ENCODE measurements around the gene SERPINA12.

The SERPINA12 gene

GRCh38 chr14:94460631-94461416 lies 48.4 kb downstream of the SERPINA12 start:
- H3K9ac ChIP-seq (ENCODE audit: low read depth, low read length): no peak overlapping the region
- no peak overlapping the region for H3K4me3 ChIP-seq (ENCODE audit: low read length)
- H3K9me3 ChIP-seq (ENCODE audit: insufficient read depth, low read depth, low read length): no peaks in the 10 kb centered on the region; the same call in 1 of the 2 replicates
- H3K4me1 ChIP-seq (ENCODE audit: insufficient read depth, low read length): no peaks in the 10 kb centered on the region
- no peak overlapping the region for H3K27ac ChIP-seq (ENCODE audit: low read length)
- H3K36me3 ChIP-seq (ENCODE audit: insufficient read depth, low read depth, low read length): no peaks in the 10 kb centered on the region
- H3K27me3 ChIP-seq (ENCODE audit: insufficient read depth, low read length): no peaks in the 10 kb centered on the region

GRCh38 chr14:94458558-94459205 lies 50.6 kb downstream of the SERPINA12 start:
- Histone ChIP-seq H3K36me3 (ENCODE audit: insufficient read depth, low read depth, low read length) (no peaks in the 10 kb centered on the region), H3K4me1 (ENCODE audit: insufficient read depth, low read length) (no peaks in the 10 kb centered on the region), H3K9me3 (ENCODE audit: insufficient read depth, low read depth, low read length) (no peaks in the 10 kb centered on the region), H3K27ac (ENCODE audit: low read length) (no peak overlapping the region), H3K9ac (ENCODE audit: low read depth, low read length) (no peak overlapping the region), H3K4me3 (ENCODE audit: low read length) (no peak overlapping the region), H3K27me3 (ENCODE audit: insufficient read depth, low read length) (no peaks in the 10 kb centered on the region)

GRCh38 chr14:94458096-94458495 lies 51.2 kb downstream of the SERPINA12 start:
- Histone ChIP-seq H3K9ac (ENCODE audit: low read depth, low read length) (no peak overlapping the region), H3K36me3 (ENCODE audit: insufficient read depth, low read depth, low read length) (no peaks in the 10 kb centered on the region), H3K4me1 (ENCODE audit: insufficient read depth, low read length) (no peaks in the 10 kb centered on the region), H3K27ac (ENCODE audit: low read length) (no peak overlapping the region), H3K4me3 (ENCODE audit: low read length) (no peak overlapping the region), H3K9me3 (ENCODE audit: insufficient read depth, low read depth, low read length) (no peaks in the 10 kb centered on the region), H3K27me3 (ENCODE audit: insufficient read depth, low read length) (no peaks in the 10 kb centered on the region)

DNA sequence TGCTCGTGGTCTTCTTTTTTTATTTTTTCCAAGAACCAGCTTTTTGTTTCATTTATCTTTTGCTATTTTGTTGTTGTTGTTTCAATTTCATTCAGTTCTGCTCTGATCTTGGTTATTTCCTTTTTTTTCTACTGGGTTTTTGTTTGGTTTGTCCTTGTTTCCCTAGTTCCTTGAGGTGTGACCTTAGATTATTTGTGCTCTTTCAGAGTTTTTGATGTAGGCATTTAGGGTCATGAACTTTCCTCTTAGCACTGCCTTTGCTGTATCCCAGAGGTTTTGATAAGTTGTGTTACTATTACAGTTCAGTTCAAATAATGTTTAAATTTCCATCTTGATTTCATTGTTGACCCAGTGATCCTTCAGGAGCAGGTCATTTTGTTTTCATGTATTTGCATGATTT lies 53.3 kb downstream of the SERPINA12 start:
- no peaks in the 10 kb centered on the region for H3K9me3 ChIP-seq (ENCODE audit: insufficient read depth, low read depth, low read length)
- H3K4me1 ChIP-seq (ENCODE audit: insufficient read depth, low read length): peaks cover 14% of the 10 kb centered on the region
- H3K9ac ChIP-seq (ENCODE audit: low read depth, low read length): no peak overlapping the region
- H3K4me3 ChIP-seq (ENCODE audit: low read length): no peak overlapping the region
- H3K27me3 ChIP-seq (ENCODE audit: insufficient read depth, low read length): no peaks in the 10 kb centered on the region
- no peak overlapping the region for H3K27ac ChIP-seq (ENCODE audit: low read length)
- no peaks in the 10 kb centered on the region for H3K36me3 ChIP-seq (ENCODE audit: insufficient read depth, low read depth, low read length)

DNA sequence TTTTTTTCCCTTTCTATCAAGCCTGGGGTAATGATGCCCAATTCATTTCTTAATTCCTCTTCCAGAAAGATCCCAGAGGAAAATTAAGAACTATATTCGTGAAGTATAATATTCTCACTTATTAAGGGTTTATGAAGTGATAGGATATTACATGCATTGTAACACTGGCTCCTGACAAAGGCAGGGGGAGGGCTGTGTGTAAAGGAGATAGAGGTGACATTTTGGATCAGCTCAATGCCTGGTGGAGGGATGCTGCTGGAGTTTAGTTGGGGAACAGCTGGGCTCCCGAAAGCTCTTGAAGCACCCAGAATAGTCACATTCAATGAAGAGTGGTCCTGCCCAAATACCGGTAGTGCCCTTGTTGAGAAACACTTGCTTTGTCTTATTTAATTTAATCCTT lies 57.4 kb downstream of the SERPINA12 start:
- peak overlapping the region; percentile 36 for H3K27ac ChIP-seq (ENCODE audit: low read length)
- H3K27me3 ChIP-seq (ENCODE audit: insufficient read depth, low read length): no peaks in the 10 kb centered on the region
- peaks cover 24% of the 10 kb centered on the region for H3K4me1 ChIP-seq (ENCODE audit: insufficient read depth, low read length)
- no peaks in the 10 kb centered on the region for H3K9me3 ChIP-seq (ENCODE audit: insufficient read depth, low read depth, low read length)
- peak overlapping the region; percentile 3; the same call in 1 of the 2 replicates for H3K9ac ChIP-seq (ENCODE audit: low read depth, low read length)
- H3K36me3 ChIP-seq (ENCODE audit: insufficient read depth, low read depth, low read length): no peaks in the 10 kb centered on the region
- H3K4me3 ChIP-seq (ENCODE audit: low read length): peak overlapping the region; percentile 39

DNA sequence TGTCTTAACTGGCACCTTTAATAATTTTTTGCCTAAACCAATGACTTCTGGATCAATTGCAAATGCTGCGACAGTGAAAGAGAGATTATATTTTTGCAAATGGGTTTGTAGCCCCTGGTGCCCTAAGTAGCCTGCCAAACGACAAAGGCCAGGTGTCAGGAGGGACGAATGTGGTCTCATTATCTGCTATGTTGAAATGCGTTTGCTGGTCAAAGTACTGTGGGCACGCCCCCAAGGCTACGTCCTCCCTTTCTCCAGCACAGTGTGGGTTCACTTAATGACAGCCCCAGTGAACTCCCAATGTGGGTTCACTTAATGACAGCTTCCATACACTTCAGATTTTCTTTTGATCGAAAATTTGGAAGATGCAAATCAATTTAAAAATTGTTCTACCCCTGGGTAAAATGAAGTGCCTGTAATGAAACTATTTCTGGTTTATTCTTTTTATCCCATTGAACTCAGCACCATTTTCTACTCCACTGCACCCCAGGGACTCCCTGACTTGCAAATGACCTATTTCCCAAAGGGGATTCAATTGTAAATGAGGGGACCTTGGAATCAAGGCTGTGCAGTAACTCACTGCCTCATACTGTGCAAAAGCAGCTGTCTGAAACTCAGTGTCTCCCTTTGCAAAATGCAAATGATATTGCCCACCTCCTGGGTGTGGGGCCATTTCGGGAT lies 58.0 kb downstream of the SERPINA12 start:
- Histone ChIP-seq H3K27ac (ENCODE audit: low read length) (peak overlapping the region; percentile 55), H3K36me3 (ENCODE audit: insufficient read depth, low read depth, low read length) (no peaks in the 10 kb centered on the region), H3K9me3 (ENCODE audit: insufficient read depth, low read depth, low read length) (no peaks in the 10 kb centered on the region), H3K4me3 (ENCODE audit: low read length) (peak overlapping the region; percentile 39), H3K9ac (ENCODE audit: low read depth, low read length) (peak overlapping the region; percentile 31; the same call in 1 of the 2 replicates), H3K27me3 (ENCODE audit: insufficient read depth, low read length) (no peaks in the 10 kb centered on the region), H3K4me1 (ENCODE audit: insufficient read depth, low read length) (peaks cover 24% of the 10 kb centered on the region)

GRCh38 chr14:94450722-94451090 lies 58.6 kb downstream of the SERPINA12 start:
- no peaks in the 10 kb centered on the region for H3K9me3 ChIP-seq (ENCODE audit: insufficient read depth, low read depth, low read length)
- H3K9ac ChIP-seq (ENCODE audit: low read depth, low read length): peak overlapping the region; percentile 31; the same call in 1 of the 2 replicates
- H3K27me3 ChIP-seq (ENCODE audit: insufficient read depth, low read length): no peaks in the 10 kb centered on the region
- H3K4me3 ChIP-seq (ENCODE audit: low read length): peak overlapping the region; percentile 39
- H3K36me3 ChIP-seq (ENCODE audit: insufficient read depth, low read depth, low read length): no peaks in the 10 kb centered on the region
- H3K4me1 ChIP-seq (ENCODE audit: insufficient read depth, low read length): peaks cover 24% of the 10 kb centered on the region
- peak overlapping the region; percentile 55 for H3K27ac ChIP-seq (ENCODE audit: low read length)

DNA sequence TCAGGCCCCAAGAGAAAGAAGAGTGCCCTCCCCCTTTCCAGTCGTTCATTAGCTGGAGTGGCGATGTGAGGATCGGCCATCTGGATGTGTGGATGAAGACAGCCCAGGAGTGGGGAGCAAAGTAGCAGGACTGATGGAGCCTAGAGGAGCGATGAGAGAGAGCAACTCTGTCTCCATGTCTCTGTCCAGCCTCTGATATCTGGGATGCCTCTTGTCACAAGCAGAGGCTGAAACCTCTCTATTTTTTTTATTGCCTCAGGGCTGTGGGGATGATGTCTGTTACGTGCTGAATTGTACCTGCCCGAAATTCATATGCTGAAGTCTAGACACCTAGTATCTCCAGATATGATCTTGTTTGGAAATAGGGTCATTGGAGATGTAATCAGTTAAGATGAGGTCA lies 59.3 kb downstream of the SERPINA12 start:
- H3K27me3 ChIP-seq (ENCODE audit: insufficient read depth, low read length): no peaks in the 10 kb centered on the region
- no peaks in the 10 kb centered on the region for H3K9me3 ChIP-seq (ENCODE audit: insufficient read depth, low read depth, low read length)
- H3K4me1 ChIP-seq (ENCODE audit: insufficient read depth, low read length): peaks cover 24% of the 10 kb centered on the region
- no peaks in the 10 kb centered on the region for H3K36me3 ChIP-seq (ENCODE audit: insufficient read depth, low read depth, low read length)
- no peak overlapping the region for H3K4me3 ChIP-seq (ENCODE audit: low read length)
- no peak overlapping the region for H3K9ac ChIP-seq (ENCODE audit: low read depth, low read length)
- peak overlapping the region; percentile 55 for H3K27ac ChIP-seq (ENCODE audit: low read length)

DNA sequence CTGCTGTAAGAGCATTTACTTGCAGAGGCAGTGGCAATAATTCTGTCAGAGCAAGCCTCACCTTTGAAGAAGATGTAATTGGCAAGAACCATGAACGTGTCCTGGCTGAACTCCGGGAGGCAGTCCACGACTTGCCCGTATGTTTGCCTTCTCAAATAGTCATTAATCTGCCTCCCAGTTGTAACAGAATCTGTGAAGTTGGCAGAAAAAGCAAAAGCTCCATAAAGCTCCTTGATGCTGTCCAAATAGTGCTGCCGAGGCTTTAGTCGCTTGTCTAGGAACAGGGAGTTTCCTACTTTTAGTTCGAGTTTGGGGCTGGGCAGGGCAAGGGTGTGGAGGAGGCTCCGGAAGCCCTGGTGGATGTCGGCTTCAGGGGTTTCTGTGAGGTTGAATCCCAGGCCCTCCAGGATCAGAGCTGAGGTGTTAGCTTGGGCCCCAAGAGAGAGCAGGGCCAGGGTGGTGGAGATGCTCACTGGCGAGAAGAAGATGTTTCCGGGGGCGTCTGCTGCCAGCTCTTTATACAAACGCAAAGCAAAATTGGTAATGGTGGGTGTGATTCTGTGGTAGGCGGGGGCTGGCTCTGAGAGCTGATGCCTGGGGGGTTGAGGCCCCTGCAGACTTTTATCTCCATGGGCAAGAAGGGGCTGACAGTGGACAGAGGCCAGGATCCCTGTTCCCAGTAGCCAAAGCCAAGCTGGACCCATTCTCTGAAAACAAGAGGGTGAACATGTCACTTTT lies 61.0 kb downstream of the SERPINA12 start:
- Histone ChIP-seq H3K27me3 (ENCODE audit: insufficient read depth, low read length) (no peaks in the 10 kb centered on the region), H3K36me3 (ENCODE audit: insufficient read depth, low read depth, low read length) (no peaks in the 10 kb centered on the region), H3K9me3 (ENCODE audit: insufficient read depth, low read depth, low read length) (no peaks in the 10 kb centered on the region), H3K27ac (ENCODE audit: low read length) (no peak overlapping the region), H3K4me1 (ENCODE audit: insufficient read depth, low read length) (peaks cover 24% of the 10 kb centered on the region), H3K9ac (ENCODE audit: low read depth, low read length) (no peak overlapping the region), H3K4me3 (ENCODE audit: low read length) (no peak overlapping the region)

DNA sequence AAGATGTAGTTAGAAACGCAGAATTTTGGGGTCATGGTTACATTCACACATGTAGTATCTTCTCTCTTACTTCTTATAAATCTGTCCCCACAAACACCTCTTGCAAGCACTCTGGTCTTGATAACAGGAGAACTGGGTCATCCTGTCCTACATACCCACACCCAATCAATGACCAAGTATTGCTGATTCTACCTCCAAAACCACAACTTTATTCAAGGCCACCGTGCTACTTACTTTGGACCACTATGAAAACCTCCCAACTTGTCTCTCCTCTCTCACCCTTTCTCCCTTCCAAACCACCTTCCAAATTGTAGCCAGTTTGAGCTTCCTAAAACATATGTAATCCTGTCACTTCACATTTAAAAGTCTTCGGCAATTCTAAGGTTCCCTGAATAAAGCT lies 62.1 kb downstream of the SERPINA12 start:
- no peaks in the 10 kb centered on the region for H3K36me3 ChIP-seq (ENCODE audit: insufficient read depth, low read depth, low read length)
- H3K4me1 ChIP-seq (ENCODE audit: insufficient read depth, low read length): peaks cover 19% of the 10 kb centered on the region
- H3K4me3 ChIP-seq (ENCODE audit: low read length): no peak overlapping the region
- no peaks in the 10 kb centered on the region for H3K9me3 ChIP-seq (ENCODE audit: insufficient read depth, low read depth, low read length)
- H3K27ac ChIP-seq (ENCODE audit: low read length): no peak overlapping the region
- no peaks in the 10 kb centered on the region for H3K27me3 ChIP-seq (ENCODE audit: insufficient read depth, low read length)
- H3K9ac ChIP-seq (ENCODE audit: low read depth, low read length): no peak overlapping the region

- Histone ChIP-seq H3K9ac (ENCODE audit: low read depth, low read length) (no peak overlapping the region), H3K4me3 (ENCODE audit: low read length) (no peak overlapping the region)
Measured at GRCh38 chr14:94446126-94446525, 63.1 kb downstream of the SERPINA12 start.

More at GRCh38 chr14:94446126-94446525, 63.1 kb downstream of the SERPINA12 start:
- no peaks in the 10 kb centered on the region for H3K9me3 ChIP-seq (ENCODE audit: insufficient read depth, low read depth, low read length)
- no peak overlapping the region for H3K27ac ChIP-seq (ENCODE audit: low read length)
- no peaks in the 10 kb centered on the region for H3K27me3 ChIP-seq (ENCODE audit: insufficient read depth, low read length)
- H3K4me1 ChIP-seq (ENCODE audit: insufficient read depth, low read length): peaks cover 12% of the 10 kb centered on the region
- H3K36me3 ChIP-seq (ENCODE audit: insufficient read depth, low read depth, low read length): no peaks in the 10 kb centered on the region

All from iPS-20b (cell line).